HepG2 (cell line): ENCODE measurements around the gene CISH. TPM values are rescaled to one million over a fixed set of nuclear protein-coding genes. Genes with fewer than 3 reads are reported as not detected.
A peak's percentile ranks its signal among the peaks of the same experiment; 100 is the strongest.

Experiments used
- HMGXB4 ChIP-seq, 2 experiments: sonication (generic) in 1 of 2; formaldehyde crosslinking in 1 of 2; IDR thresholded peaks; 2 replicates each; pipeline versions ENCODE4 v1.4.0 to v1.6.1; 2018 to 2020; ENCODE audit warnings: missing genetic modification reagents in 2 of 2, borderline replicate concordance in 1 of 2, low read depth in 1 of 2, mild to moderate bottlenecking in 1 of 2, missing biosample characterization in 1 of 2
- HOXA3 ChIP-seq: sonication (generic); formaldehyde crosslinking; IDR thresholded peaks from 2 replicates; pipeline ENCODE4 v1.5.0; 2020; ENCODE audit warnings: missing genetic modification reagents
- MTA3 ChIP-seq: sonication (generic); formaldehyde crosslinking; IDR thresholded peaks from 2 replicates; pipeline ENCODE4 v1.4.0; 2020; ENCODE audit warnings: missing genetic modification reagents
- RFXANK ChIP-seq: IDR thresholded peaks from 2 replicates; pipeline ENCODE4 v1.6.1; 2016
- STAT6 ChIP-seq: sonication (generic); formaldehyde crosslinking; IDR thresholded peaks from 2 replicates; pipeline ENCODE4 v1.4.0; 2020; ENCODE audit warnings: missing genetic modification reagents, mild to moderate bottlenecking, borderline replicate concordance
- TOE1 ChIP-seq: sonication (generic); formaldehyde crosslinking; IDR thresholded peaks from 2 replicates; pipeline ENCODE4 v1.4.0; 2020; ENCODE audit warnings: mild to moderate bottlenecking, missing genetic modification reagents
- ZNF205 ChIP-seq: IDR thresholded peaks from 2 replicates; pipeline ENCODE4 v1.6.1; 2018; ENCODE audit warnings: missing biosample characterization, missing genetic modification reagents
- ZNF558 ChIP-seq: sonication (generic); formaldehyde crosslinking; IDR thresholded peaks from 2 replicates; pipeline ENCODE4 v1.9.0; 2022; ENCODE audit warnings: mild to moderate bottlenecking, missing genetic modification reagents, borderline replicate concordance
- ZNF563 ChIP-seq: sonication (generic); formaldehyde crosslinking; IDR thresholded peaks from 2 replicates; pipeline ENCODE4 v1.8.0; 2022; ENCODE audit warnings: mild to moderate bottlenecking, moderate library complexity, missing genetic modification reagents
- ZNF710 ChIP-seq: sonication (generic); formaldehyde crosslinking; IDR thresholded peaks from 2 replicates; pipeline ENCODE4 v1.5.0; 2020; ENCODE audit warnings: mild to moderate bottlenecking, missing genetic modification reagents, borderline replicate concordance
- ZNF775 ChIP-seq: sonication (generic); formaldehyde crosslinking; IDR thresholded peaks from 2 replicates; pipeline ENCODE4 v1.4.0; 2020; ENCODE audit warnings: missing genetic modification reagents, mild to moderate bottlenecking, moderate library complexity, borderline replicate concordance
- ZNF800 ChIP-seq: sonication (generic); formaldehyde crosslinking; IDR thresholded peaks from 2 replicates; pipeline ENCODE4 v1.4.0; 2020; ENCODE audit warnings: missing genetic modification reagents
- ZNF83 ChIP-seq: sonication (generic); formaldehyde crosslinking; IDR thresholded peaks from 2 replicates; pipeline ENCODE4 v1.4.0; 2020; ENCODE audit warnings: missing genetic modification reagents, mild to moderate bottlenecking, borderline replicate concordance
- ZZZ3 ChIP-seq: sonication (generic); formaldehyde crosslinking; IDR thresholded peaks from 2 replicates; pipeline ENCODE4 v1.4.0; 2020; ENCODE audit warnings: missing genetic modification reagents, mild to moderate bottlenecking, borderline replicate concordance
- polyA plus RNA-seq, 8 experiments: library from polyadenylated mRNA; depleted of rRNA in 3 of 8; stranded (reverse) in 7 of 8; unstranded in 1 of 8; fragments of >200 nt; fragmentation: Illumina TruSeq in 4 of 8; extraction: Trizol in 4 of 8; gene quantifications; 2 replicates each; pipeline versions ENCODE4 v1.2.1 to v1.2.3, GENCODE V29; 2011 to 2016; ENCODE audit warnings: low read depth in 4 of 8, missing spikeins in 1 of 8, mixed read lengths in 1 of 8; ENCODE audit not compliant: insufficient read depth in 1 of 8
- total RNA-seq, 5 experiments: library from RNA; depleted of rRNA; stranded (reverse); fragments of >200 nt; fragmentation: Illumina TruSeq; extraction: Trizol; gene quantifications; 2 replicates each; pipeline ENCODE4 v1.2.3, GENCODE V29; 2016; ENCODE audit warnings: low read depth in 1 of 5
- TF ChIP-seq, protein P1 (sequence below): sonication (generic); formaldehyde crosslinking; IDR thresholded peaks from 2 replicates; pipeline ENCODE4 v1.5.0; 2020; ENCODE audit warnings: missing genetic modification reagents
- TF ChIP-seq, protein P2 (sequence below): sonication (generic); formaldehyde crosslinking; IDR thresholded peaks from 2 replicates; pipeline ENCODE4 v1.8.0; 2022; ENCODE audit warnings: mild to moderate bottlenecking, missing genetic modification reagents

CISH gene
- total and polyA plus RNA-seq, 2 of the 13 experiments (the other 11 are each of a cell fraction or from before 2014, with no cell fraction given): 0.91 to 1.5 TPM

DNA sequence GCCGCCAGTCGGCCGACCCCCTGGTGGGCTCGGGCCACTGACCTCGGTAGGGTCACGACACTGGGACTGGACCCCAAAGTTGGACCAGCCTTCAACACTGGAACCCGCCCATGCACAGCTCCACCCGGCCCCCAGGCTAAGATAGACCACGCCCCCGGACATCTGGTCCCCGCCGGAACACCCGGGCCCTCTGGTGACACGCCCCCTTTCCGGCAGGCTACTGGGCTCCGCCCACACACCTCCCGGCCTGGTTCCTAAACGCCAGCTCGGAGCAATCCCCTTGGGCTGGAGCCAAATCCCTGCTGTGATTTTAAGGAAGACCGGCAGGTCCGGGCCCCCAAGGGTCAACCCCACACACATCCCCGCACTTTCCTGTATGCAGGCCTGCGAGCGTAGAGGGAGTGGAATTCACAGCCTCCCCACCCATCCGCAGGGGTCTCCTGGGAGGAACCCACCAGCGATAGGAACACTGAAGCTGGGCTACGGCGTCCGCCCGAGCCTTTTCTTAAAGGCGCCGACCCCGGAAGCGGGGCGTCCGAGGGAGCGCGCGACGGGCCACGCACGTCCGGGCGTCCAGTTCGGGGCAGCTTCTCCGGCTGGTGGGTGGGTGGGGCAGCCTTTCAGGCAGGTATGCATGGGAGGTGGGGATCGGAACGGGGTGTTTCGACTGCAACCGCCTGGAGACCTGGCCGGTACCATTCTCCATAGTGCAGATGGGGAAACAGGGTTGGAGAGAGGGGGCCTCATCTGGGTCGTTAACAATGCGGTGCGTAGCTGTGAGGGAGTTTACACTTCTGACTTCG is 42.4 kb downstream of the CISH start, which contains the start of gene HEMK1 (continued):
- TF ChIP-seq TOE1 (CRISPR knock-in tag) (peak; percentile 46; the same call in 1 of the 2 replicates), ZNF710 (CRISPR knock-in tag) (0 out of 2 replicates have a peak, but pooled peaks have one; percentile 75), MTA3 (CRISPR knock-in tag) (no peak), ZNF563 (CRISPR knock-in tag) (peak; percentile 76), HOXA3 (peak; percentile 89; the same call in 1 of the 2 replicates), ZNF775 (CRISPR knock-in tag) (no peak), ZNF558 (CRISPR knock-in tag) (no peak; the same call in 1 of the 2 replicates), ZNF800 (CRISPR knock-in tag) (no peak), ZNF83 (no peak), STAT6 (peak; percentile 49; the same call in 1 of the 2 replicates), RFXANK (CRISPR knock-in tag) (peak; percentile 23; the same call in 1 of the 2 replicates), HMGXB4 (CRISPR knock-in tag; IDR thresholded peaks at IDR 0.05; ENCODE audit: borderline replicate concordance in 1 of 2, low read depth in 1 of 2) (peak; percentile 63 to 78; a peak in 3 of 4 replicates), ZNF205 (CRISPR knock-in tag) (peak; percentile 83; the same call in 1 of the 2 replicates), ZZZ3 (CRISPR knock-in tag) (peak; percentile 76; the same call in 1 of the 2 replicates)
- TF ChIP-seq, protein P1, sequence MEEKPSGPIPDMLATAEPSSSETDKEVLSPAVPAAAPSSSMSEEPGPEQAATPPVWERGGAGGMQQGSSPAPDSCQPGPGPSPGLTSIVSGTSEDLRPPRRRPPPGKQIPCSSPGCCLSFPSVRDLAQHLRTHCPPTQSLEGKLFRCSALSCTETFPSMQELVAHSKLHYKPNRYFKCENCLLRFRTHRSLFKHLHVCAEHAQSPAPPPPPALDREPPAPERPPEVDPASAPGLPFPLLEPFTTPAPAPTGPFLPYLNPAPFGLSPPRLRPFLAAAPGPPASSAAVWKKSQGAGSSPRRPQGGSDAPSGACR: peak; percentile 88
- TF ChIP-seq, protein P2, sequence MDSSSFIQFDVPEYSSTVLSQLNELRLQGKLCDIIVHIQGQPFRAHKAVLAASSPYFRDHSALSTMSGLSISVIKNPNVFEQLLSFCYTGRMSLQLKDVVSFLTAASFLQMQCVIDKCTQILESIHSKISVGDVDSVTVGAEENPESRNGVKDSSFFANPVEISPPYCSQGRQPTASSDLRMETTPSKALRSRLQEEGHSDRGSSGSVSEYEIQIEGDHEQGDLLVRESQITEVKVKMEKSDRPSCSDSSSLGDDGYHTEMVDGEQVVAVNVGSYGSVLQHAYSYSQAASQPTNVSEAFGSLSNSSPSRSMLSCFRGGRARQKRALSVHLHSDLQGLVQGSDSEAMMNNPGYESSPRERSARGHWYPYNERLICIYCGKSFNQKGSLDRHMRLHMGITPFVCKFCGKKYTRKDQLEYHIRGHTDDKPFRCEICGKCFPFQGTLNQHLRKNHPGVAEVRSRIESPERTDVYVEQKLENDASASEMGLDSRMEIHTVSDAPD: 0 out of 2 replicates have a peak, but pooled peaks have one; percentile 23
